H7 (cell line): ENCODE data around the gene SYNE2. TPM values are rescaled to one million over a fixed set of nuclear protein-coding genes. Genes with fewer than 3 reads are reported as not detected.

ENCODE experiments used
- DNase-seq: peaks from one replicate; pipeline ENCODE4 v3.0.0; 2012
- H3K27me3 ChIP-seq: 2 replicates; pipeline ENCODE4 v1.6.0; 2011; ENCODE audit warnings: mild to moderate bottlenecking, low read length; ENCODE audit not compliant: control insufficient read depth, insufficient read depth
- H3K36me3 ChIP-seq: replicated peaks from 2 replicates; pipeline ENCODE4 v1.5.1; 2011; ENCODE audit warnings: low read length; ENCODE audit not compliant: control insufficient read depth, insufficient read depth
- H3K4me3 ChIP-seq: 2 replicates; pipeline ENCODE4 v1.5.1; 2011; ENCODE audit warnings: low read depth, mild to moderate bottlenecking, control low read depth, low read length, moderate library complexity; ENCODE audit not compliant: insufficient read depth
- total RNA-seq: library from RNA; depleted of rRNA; stranded (reverse); fragments of >200 nt; shearing (Covaris generic); gene quantifications from 2 replicates; pipeline ENCODE4 v1.2.3, GENCODE V29; 2014; rRNA removed

The SYNE2 gene
- total RNA-seq, 1 experiment from 2014 or later: 35.3 TPM

DNA sequence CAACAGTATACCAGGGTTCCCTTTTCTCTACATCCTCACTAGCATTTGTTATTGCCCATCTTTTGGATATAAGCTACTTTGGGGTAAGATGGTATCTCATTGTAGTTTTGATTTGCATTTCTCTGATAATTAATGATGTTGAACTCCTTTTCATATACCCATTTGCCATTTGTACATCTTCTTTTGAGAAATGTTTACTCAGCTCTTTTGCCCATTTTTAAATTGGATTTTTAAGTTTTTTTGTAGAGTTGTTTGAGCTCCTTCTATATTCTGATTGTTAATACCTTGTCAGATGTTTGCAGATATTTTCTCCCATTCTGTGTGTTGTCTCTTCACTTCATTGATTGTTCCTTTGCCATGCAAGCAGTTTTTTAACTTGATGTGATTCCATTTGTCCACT is 419.2 kb downstream of the SYNE2 start:
- Histone ChIP-seq H3K4me3 (no peak overlapping the region), H3K36me3 (no peaks in the 10 kb centered on the region), H3K27me3 (no peaks in the 10 kb centered on the region)
- DNase-seq: no peak

Other genes with a start within 250 kb of the SYNE2 start
- gene WDR89, start 211.1 kb upstream of the SYNE2 start, total RNA-seq: 22.3 and 30.4 TPM in 2 replicates
- 12.5 and 15.0 TPM in 2 replicates for gene SGPP1, start 124.9 kb upstream of the SYNE2 start, total RNA-seq